ENCODE data around the gene TMED1. TPM values are rescaled to one million over a fixed set of nuclear protein-coding genes. Genes with fewer than 3 reads are reported as not detected.

Gene TMED1
- total RNA-seq, 1 experiment from 2014 or later, result 26.3 TPM

DNA sequence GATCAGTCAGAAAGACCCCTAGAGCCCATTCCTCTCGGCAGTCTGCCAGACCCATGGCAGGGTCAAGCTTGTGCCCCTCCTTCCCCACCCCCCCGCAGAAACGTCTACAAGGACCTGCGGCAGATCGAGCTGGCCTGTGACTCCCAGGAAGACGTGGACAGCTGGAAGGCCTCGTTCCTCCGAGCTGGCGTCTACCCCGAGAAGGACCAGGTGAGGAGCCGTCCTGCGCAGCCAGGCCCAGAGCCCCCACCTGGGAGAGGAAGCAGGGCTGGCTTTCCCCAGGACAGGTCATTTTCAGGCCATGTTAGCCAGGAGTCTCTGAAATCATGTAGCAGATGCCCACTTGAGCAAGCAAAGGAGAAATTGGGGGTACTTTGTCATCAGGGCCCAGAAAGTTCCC, 12.3 kb downstream of the TMED1 start:
- no peak overlapping the region for H2AFZ ChIP-seq (ENCODE audit: low read depth, low read length, poor library complexity, severe bottlenecking)
- no peaks in the 10 kb centered on the region for H3K79me2 ChIP-seq (ENCODE audit: insufficient read depth, low read length)
- TF ChIP-seq POLR2AphosphoS5 (IDR thresholded peaks at IDR 0.05; ENCODE audit: low read depth, low read length) (no peak), SRF (IDR thresholded peaks at IDR 0.05; ENCODE audit: low read depth) (no peak), TCF7L2 (IDR thresholded peaks at IDR 0.05; ENCODE audit: borderline replicate concordance, extremely low read depth, insufficient read depth, insufficient read length) (no peak), SIN3A (IDR thresholded peaks at IDR 0.05; ENCODE audit: low read depth) (no peak), CBX3 (IDR thresholded peaks at IDR 0.05; ENCODE audit: low read depth) (no peak), ELF1 (IDR thresholded peaks at IDR 0.05; ENCODE audit: borderline replicate concordance, low read depth) (no peak), SP1 (IDR thresholded peaks at IDR 0.05; ENCODE audit: low read depth) (no peak), ZNF274 (IDR thresholded peaks at IDR 0.05; ENCODE audit: low read depth, low read length) (no peak), CEBPB (IDR thresholded peaks at IDR 0.05; ENCODE audit: low read depth) (no peak), EGR1 (IDR thresholded peaks at IDR 0.05; ENCODE audit: low read depth) (no peak), RAD21 (IDR thresholded peaks at IDR 0.05; ENCODE audit: low read depth) (no peak), JUND (IDR thresholded peaks at IDR 0.05) (no peak), ZFX (IDR thresholded peaks at IDR 0.05) (no peak)
- TF ChIP-seq, protein P1, sequence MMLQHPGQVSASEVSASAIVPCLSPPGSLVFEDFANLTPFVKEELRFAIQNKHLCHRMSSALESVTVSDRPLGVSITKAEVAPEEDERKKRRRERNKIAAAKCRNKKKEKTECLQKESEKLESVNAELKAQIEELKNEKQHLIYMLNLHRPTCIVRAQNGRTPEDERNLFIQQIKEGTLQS (IDR thresholded peaks at IDR 0.05), result no peak
- H3K9me3 ChIP-seq (ENCODE audit: control insufficient read depth in 1 of 2, insufficient read depth in 1 of 2, low read depth in 1 of 2, low read length in 2 of 2), result no peaks in the 10 kb centered on the region
- ChIA-PET POLR2A (interaction anchor here (1.2 kb wide), 1 partner anchor 12 kb away, joined by 3 read pairs; the partner anchor contains the start of gene TMED1), CTCF (no interaction called here), RAD21 (ENCODE audit: low non-redundant PET in 1 of 2, low total read pairs in 2 of 2, uncharacterized antibody in 2 of 2, unreplicated experiment in 2 of 2) (no interaction called here)
- H3K4me1 ChIP-seq (ENCODE audit: control insufficient read depth in 1 of 2, insufficient read depth in 2 of 2, low read length in 2 of 2), result no peaks in the 10 kb centered on the region
- H3K27ac ChIP-seq (ENCODE audit: low read depth, low read length), result no peak overlapping the region
- no peak overlapping the region for H3K9ac ChIP-seq (ENCODE audit: low read length)
- peaks cover 14 to 31% of the 10 kb centered on the region in 2 experiments for H3K36me3 ChIP-seq (ENCODE audit: control insufficient read depth in 1 of 2, insufficient read depth in 2 of 2, low read length in 2 of 2)
- DNase-seq (ENCODE audit: low read depth, low spot score) (no peak), ATAC-seq (no peak)
- no peaks in the 10 kb centered on the region for H3K27me3 ChIP-seq (ENCODE audit: insufficient read depth, low read length)
- intact Hi-C loops (cut with micrococcal nuclease), result no loop called here
- no TSS peak for BruUV-seq (replicated peaks)
- no peaks in the 10 kb centered on the region for H4K20me1 ChIP-seq (ENCODE audit: insufficient read depth)
- H3K4me2 ChIP-seq (ENCODE audit: low read length), result no peak overlapping the region
- no peaks in the 10 kb centered on the region for H3K9me2 ChIP-seq (ENCODE audit: insufficient read depth)
- no peak overlapping the region for H3K4me3 ChIP-seq (replicated peaks in 1 of 2; ENCODE audit: low read depth in 1 of 2, low read length in 2 of 2)

DNA sequence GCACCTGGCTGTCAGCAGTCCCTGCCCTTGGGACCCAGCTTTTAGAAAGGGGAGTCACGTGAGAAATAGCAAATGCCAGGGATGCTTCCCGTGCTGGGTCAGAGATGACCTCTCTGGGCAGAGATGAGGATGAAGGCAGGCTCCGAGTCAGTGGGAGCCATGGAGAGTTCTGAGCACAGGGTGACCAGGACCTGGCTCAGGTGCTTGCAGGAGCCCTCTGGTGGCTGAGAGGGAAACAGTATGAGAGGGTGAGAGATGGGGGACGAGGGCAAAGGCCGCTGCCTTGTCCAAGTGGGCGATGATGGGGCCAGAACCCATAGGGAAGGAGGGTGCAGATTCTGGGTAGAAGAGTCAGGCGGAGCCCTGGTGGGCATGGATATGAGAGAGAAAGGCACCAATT, 15.8 kb downstream of the TMED1 start:
- Histone ChIP-seq H3K4me2 (ENCODE audit: low read length) (no peak overlapping the region), H3K9me2 (ENCODE audit: insufficient read depth) (no peaks in the 10 kb centered on the region), H3K27ac (ENCODE audit: low read depth, low read length) (no peak overlapping the region), H4K20me1 (ENCODE audit: insufficient read depth) (no peaks in the 10 kb centered on the region), H3K9me3 (ENCODE audit: control insufficient read depth in 1 of 2, insufficient read depth in 1 of 2, low read depth in 1 of 2, low read length in 2 of 2) (no peaks in the 10 kb centered on the region), H3K27me3 (ENCODE audit: insufficient read depth, low read length) (no peaks in the 10 kb centered on the region), H2AFZ (ENCODE audit: low read depth, low read length, poor library complexity, severe bottlenecking) (no peak overlapping the region), H3K36me3 (ENCODE audit: control insufficient read depth in 1 of 2, insufficient read depth in 2 of 2, low read length in 2 of 2) (peaks cover 14 to 22% of the 10 kb centered on the region in 2 experiments), H3K4me3 (replicated peaks in 1 of 2; ENCODE audit: low read depth in 1 of 2, low read length in 2 of 2) (no peak overlapping the region), H3K4me1 (ENCODE audit: control insufficient read depth in 1 of 2, insufficient read depth in 2 of 2, low read length in 2 of 2) (no peaks in the 10 kb centered on the region), H3K79me2 (ENCODE audit: insufficient read depth, low read length) (no peaks in the 10 kb centered on the region), H3K9ac (ENCODE audit: low read length) (no peak overlapping the region)
- BruUV-seq (replicated peaks), result no TSS peak
- CTCF ChIA-PET, result no interaction called here
- DNase-seq (ENCODE audit: low read depth, low spot score), result no peak
- RAD21 ChIA-PET (ENCODE audit: low non-redundant PET in 1 of 2, low total read pairs in 2 of 2, uncharacterized antibody in 2 of 2, unreplicated experiment in 2 of 2), result no interaction called here
- ATAC-seq, result peak; percentile 79
- intact Hi-C loops (cut with micrococcal nuclease), result no loop called here
- POLR2A ChIA-PET, result no interaction called here
- TF ChIP-seq, protein P2, sequence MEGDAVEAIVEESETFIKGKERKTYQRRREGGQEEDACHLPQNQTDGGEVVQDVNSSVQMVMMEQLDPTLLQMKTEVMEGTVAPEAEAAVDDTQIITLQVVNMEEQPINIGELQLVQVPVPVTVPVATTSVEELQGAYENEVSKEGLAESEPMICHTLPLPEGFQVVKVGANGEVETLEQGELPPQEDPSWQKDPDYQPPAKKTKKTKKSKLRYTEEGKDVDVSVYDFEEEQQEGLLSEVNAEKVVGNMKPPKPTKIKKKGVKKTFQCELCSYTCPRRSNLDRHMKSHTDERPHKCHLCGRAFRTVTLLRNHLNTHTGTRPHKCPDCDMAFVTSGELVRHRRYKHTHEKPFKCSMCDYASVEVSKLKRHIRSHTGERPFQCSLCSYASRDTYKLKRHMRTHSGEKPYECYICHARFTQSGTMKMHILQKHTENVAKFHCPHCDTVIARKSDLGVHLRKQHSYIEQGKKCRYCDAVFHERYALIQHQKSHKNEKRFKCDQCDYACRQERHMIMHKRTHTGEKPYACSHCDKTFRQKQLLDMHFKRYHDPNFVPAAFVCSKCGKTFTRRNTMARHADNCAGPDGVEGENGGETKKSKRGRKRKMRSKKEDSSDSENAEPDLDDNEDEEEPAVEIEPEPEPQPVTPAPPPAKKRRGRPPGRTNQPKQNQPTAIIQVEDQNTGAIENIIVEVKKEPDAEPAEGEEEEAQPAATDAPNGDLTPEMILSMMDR (IDR thresholded peaks at IDR 0.05 in 2 of 3, conservative IDR thresholded peaks at IDR 0.05 in 1 of 3; ENCODE audit: borderline replicate concordance in 1 of 3, insufficient read depth in 1 of 3, low read depth in 2 of 3, low read length in 2 of 3), result peak; percentile 28 to 55 (median 42); a peak in 4 of 6 replicates
- TF ChIP-seq RAD21 (IDR thresholded peaks at IDR 0.05; ENCODE audit: low read depth) (peak; percentile 49; the same call in 1 of the 2 replicates), POLR2A (IDR thresholded peaks at IDR 0.05; ENCODE audit: borderline replicate concordance, extremely low read depth, insufficient read depth, insufficient read length) (no peak)
